Motor neuron (in vitro differentiated cells): ENCODE results near the gene ZNF474. TPM values are rescaled to one million over a fixed set of nuclear protein-coding genes. Genes with fewer than 3 reads are reported as not detected.

Experiments
- ATAC-seq, 8 experiments: fragments of 200-7000 bp; cut with Tn5 transposase; replicated peaks in 6 of 8; 2 replicates each; pipeline ENCODE4 v1.8.0; 2021; ENCODE audit warnings: mild to moderate bottlenecking in 8 of 8, moderate library complexity in 8 of 8
- H3K27ac ChIP-seq, 2 donors: fragments of 250-450 bp; sonication (Bioruptor Pico); 2 replicates each; pipeline ENCODE4 v1.9.0; 2021; ENCODE audit warnings: antibody characterized with exemption in 2 of 2, mild to moderate bottlenecking in 2 of 2, moderate library complexity in 1 of 2
- H3K4me1 ChIP-seq, 2 donors: fragments of 250-450 bp; sonication (Bioruptor Pico); replicated peaks in 1 of 2; 2 replicates each; pipeline ENCODE4 v1.6.1; 2021; ENCODE audit warnings: antibody characterized with exemption in 2 of 2, mild to moderate bottlenecking in 2 of 2, moderate library complexity in 1 of 2
- H3K4me3 ChIP-seq, 5 donors: fragments of 250-450 bp; sonication (Bioruptor Pico); 2 replicates each; pipeline ENCODE4 v1.9.0; 2021; ENCODE audit warnings: antibody characterized with exemption in 5 of 5, mild to moderate bottlenecking in 5 of 5, moderate library complexity in 4 of 5
- WGBS, 10 experiments: fragments of 450-650 bp; shearing (Covaris generic); methylation state at CpG; one replicate each; pipeline ENCODE4 v1.0.0; 2022; 5-methylcytosine and 5-hydroxymethylcytosine counted together
- in situ Hi-C, 9 experiments: fragments of 400-800 bp; cut with MboI; loops; one replicate each; pipeline ENCODE4 v1.15.0; 2021; ENCODE audit warnings: low sequenced_read_pairs in 9 of 9, low pct_unique_long_range_greater_than_20kb in 2 of 9; ENCODE audit not compliant: unreplicated experiment in 9 of 9
- total RNA-seq, 8 experiments: library from RNA; unstranded; fragments of 300-600 nt; gene quantifications; 2 replicates each; pipeline versions ENCODE4 v1.2.3 to v1.2.4, GENCODE V29; 2022

The ZNF474 gene
- total RNA-seq, 8 experiments from 2014 or later: 0.21 to 15.9 (median 0.63) TPM

DNA sequence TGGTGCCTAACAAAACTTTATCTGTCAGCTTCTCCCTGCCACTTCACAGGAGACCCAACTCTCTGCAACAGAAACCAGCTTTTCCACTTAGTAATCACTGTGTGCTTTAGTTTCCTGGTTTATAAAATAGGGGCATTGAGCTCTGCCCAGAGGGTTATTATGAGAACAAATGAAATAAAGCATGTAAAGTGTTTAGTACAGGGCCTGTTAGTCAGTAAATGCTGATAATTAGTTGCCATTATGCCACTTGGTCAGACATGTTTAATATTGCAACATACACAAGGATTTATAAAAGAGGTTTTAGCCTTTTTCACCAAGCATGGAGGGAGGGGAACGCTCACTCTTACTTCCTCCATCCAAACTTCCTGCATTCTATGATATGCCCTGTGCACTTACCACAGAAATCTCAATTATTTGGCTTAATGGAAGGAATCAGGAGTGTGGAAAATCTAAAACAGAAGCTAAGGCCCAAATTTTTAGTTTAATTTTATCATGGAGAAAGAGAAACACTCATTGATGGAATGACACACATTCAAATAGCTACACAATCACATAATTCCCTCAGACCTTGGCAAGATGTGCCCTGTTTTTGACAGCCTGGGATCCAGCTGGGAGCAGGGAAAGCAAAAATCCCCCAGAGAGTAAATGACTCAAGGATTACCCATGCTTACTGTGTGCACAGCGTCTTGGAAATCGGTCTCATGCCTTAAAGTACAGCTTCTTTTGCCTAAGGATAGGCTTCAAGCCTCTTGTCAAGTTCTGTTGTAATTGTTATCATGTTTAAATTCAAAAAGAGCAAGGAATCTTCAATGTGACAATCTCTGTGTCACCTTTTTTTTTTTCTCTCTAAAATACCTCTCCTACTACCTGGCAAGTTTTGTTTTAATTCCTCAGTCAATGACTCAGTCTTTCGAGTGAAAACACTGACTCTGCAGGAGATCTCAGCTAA is 34.0 kb downstream of the ZNF474 start:
- H3K4me3 ChIP-seq: no peak overlapping the region
- H3K4me1 ChIP-seq: peaks cover 12 to 16% of the 10 kb centered on the region in 2 donors
- no peak overlapping the region for H3K27ac ChIP-seq
- 10 to 100% (median 73%) methylated on average over 1 to 4 of the region's 4 CpGs; no CpG with 5 or more reads in 2 of the 10 experiments for WGBS, 10 experiments
- in situ Hi-C loops: no loop called here
- peak; percentile 39 to 66 (median 46) for ATAC-seq

- no peak overlapping the region for H3K4me3 ChIP-seq
- in situ Hi-C loops: no loop called here
- no peak overlapping the region for H3K27ac ChIP-seq
- peak in 2 of 8 experiments; percentile 7 to 11 for ATAC-seq
- H3K4me1 ChIP-seq: peaks cover 12 to 16% of the 10 kb centered on the region in 2 donors
Observed at GRCh38 chr5:122164070-122164435, 34.7 kb downstream of the ZNF474 start.

- in situ Hi-C loops: no loop called here
- H3K27ac ChIP-seq: peak overlapping the region in 1 of 2 donors; percentile 11
- H3K4me3 ChIP-seq: no peak overlapping the region
- peaks cover 12 to 16% of the 10 kb centered on the region in 2 donors for H3K4me1 ChIP-seq
- WGBS, 10 experiments: 35 to 100% (median 72%) methylated on average over 1 to 3 of the region's 3 CpGs; no CpG with 5 or more reads in 2 of the 10 experiments
- ATAC-seq: peak in 2 of 8 experiments; percentile 8 to 39
Observed at GRCh38 chr5:122164831-122165558, 35.6 kb downstream of the ZNF474 start.

GRCh38 chr5:122165559-122166078 is 36.3 kb downstream of the ZNF474 start:
- WGBS, 10 experiments: 34 to 92% (median 78%) methylated on average over 1 to 3 of the region's 3 CpGs; no CpG with 5 or more reads in 1 of the 10 experiments

DNA sequence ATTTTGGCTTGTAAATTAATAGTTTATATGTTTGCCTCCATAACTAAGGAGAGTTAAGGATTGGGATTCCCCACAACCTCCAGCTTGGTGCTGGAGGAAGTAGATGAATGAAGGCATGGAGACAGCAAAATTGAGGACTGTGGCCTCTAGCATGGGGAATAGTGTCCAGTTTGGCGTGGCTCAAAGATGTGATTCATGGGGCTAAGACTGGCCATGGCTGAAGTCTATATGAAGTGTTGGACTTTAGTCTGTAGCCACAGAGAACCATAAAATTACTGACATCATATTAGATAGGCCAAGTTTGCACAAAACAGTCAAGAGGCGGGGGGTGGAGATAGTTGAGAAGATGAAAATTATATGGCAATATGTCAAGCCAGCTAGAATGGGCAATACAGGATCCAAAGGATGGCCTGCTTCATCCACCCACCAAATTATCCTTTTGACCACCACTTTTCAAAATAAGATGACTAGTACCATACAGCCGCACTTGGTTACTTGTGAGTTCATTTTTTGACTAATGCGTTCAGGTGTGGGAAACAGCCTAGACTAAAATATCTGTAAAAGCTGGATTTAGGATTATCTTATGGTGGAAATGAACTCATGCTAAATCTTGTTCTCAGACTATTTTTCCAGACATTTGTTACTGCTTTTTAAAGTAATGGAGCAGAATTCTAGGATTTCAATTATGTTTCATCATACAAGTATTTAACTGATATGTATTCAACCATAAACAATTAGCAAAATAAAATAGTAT is 40.2 kb downstream of the ZNF474 start:
- WGBS, 10 experiments: 92 to 100% (median 100%) methylated on average over 1 to 4 of the region's 4 CpGs
- Histone ChIP-seq H3K27ac (no peak overlapping the region), H3K4me3 (no peak overlapping the region), H3K4me1 (peaks cover 12 to 26% of the 10 kb centered on the region in 2 donors)
- no peak for ATAC-seq
- in situ Hi-C loops: no loop called here

More at GRCh38 chr5:122165559-122166078, 36.3 kb downstream of the ZNF474 start:
- ATAC-seq: peak; percentile 42 to 84 (median 62)
- Histone ChIP-seq H3K4me1 (peaks cover 12 to 22% of the 10 kb centered on the region in 2 donors), H3K27ac (peak overlapping the region in 1 of 2 donors; percentile 11), H3K4me3 (no peak overlapping the region)
- in situ Hi-C loops: no loop called here

DNA sequence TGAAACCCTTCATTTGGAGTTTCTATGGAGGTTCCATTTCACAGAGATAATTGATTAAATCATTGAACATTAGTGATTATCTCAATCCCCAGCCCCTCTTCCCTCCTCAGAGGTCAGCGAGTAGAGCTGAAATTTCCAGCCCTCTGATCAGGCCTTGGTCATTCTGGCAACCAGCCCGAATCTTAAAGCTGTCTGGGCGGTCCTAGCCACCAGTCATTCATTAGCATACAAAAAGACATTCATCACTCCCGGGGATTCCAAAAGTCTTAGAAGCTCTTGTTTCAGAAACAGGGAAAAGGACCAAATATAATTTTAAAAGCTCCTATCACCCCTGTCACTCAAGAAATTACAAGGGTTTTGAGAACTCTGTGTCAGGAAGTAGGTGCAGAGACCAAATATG is 41.3 kb downstream of the ZNF474 start:
- in situ Hi-C loops: no loop called here
- 0 to 80% (median 12%) methylated on average over 1 to 4 of the region's 4 CpGs; no CpG with 5 or more reads in 2 of the 10 experiments for WGBS, 10 experiments
- ATAC-seq: peak in 6 of 8 experiments; percentile 59 to 94 (median 62)
- Histone ChIP-seq H3K4me1 (peaks cover 5 to 18% of the 10 kb centered on the region in 2 donors), H3K4me3 (no peak overlapping the region), H3K27ac (no peak overlapping the region)

GRCh38 chr5:122172207-122172606 is 42.9 kb downstream of the ZNF474 start:
- Histone ChIP-seq H3K4me3 (no peak overlapping the region), H3K4me1 (peaks cover 0 to 9% of the 10 kb centered on the region in 2 donors), H3K27ac (no peak overlapping the region)
- no peak for ATAC-seq
- WGBS, 10 experiments: 0 to 100% (median 80%) methylated on average over 1 of the region's 1 CpG; no CpG with 5 or more reads in 3 of the 10 experiments
- in situ Hi-C loops: no loop called here

DNA sequence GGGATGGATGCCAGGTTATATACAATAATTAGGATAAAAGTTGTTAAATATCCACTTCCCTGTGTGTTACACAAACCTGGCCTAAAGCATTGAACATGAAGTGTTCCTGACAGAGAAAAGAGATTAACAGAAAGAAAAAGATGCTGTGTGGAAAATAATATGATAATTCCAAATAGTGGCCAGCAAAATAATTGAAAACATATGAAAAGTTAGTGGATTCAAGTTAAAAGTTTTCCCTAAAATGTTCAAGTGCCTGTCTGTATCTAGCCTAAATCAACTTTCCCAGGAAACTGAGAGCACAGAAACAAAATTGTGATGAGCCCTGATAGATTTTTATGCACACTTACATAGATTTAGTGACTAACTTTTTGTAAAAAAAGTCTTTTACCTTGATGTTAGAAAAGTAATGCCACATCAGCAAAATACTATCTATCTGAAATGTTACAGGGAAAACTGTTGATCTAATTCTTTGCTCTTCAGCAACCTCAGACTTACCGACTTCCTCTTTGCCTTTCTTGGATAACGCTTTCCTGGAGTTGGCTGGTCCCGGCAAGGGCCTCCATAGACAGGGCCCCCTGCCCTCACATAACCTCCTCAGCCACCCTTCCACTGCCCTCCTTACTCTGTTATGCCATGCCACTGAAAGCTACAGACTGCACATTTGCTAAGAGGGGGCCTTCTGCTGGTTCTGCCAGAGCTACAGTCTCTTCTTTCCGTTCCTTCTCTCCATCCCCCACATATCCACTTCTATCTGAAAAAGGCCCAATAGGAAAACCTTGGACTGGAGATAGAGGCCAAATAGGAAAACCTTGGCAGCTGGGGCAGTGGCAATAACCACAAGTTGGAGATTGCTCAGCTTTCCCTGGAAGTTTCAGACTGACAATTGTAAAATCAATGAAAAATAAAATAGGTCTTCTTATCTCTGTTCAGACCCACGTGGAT is 44.4 kb downstream of the ZNF474 start:
- in situ Hi-C loops: no loop called here
- H3K4me1 ChIP-seq: peaks cover 0 to 9% of the 10 kb centered on the region in 2 donors
- WGBS, 10 experiments: 29 to 100% (median 73%) methylated on average over 1 to 5 of the region's 5 CpGs
- no peak overlapping the region for H3K4me3 ChIP-seq
- H3K27ac ChIP-seq: no peak overlapping the region
- ATAC-seq: no peak

- 57 to 100% (median 75%) methylated on average over 1 of the region's 1 CpG; no CpG with 5 or more reads in 1 of the 10 experiments for WGBS, 10 experiments
- ATAC-seq: no peak
- no peak overlapping the region for H3K27ac ChIP-seq
- peaks cover 0 to 9% of the 10 kb centered on the region in 2 donors for H3K4me1 ChIP-seq
- in situ Hi-C loops: loop anchor here in 7 of 9 experiments (25.0 kb wide), 1 partner anchor 237 kb away; no protein-coding TSS in a partner anchor
- H3K4me3 ChIP-seq: no peak overlapping the region
Observed at GRCh38 chr5:122175091-122175490, 45.7 kb downstream of the ZNF474 start.

DNA sequence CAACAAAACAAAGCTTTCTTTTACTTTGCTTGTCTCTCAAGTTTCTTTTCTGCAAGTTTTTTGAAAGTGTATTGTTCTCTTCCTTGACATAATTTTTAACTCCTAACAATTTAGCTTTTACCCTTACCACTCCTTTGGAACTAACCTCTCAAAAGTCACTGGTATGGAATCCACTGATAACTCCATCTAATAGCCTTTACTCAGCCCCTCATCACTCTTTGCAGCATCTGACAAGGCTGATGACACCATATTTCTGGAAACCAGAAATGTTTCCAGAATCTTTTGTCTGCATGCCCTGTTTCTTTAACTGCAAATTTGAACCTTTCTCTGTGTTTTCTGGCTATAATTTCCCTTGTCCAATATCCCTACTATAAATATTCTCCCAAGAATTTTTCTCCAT is 46.5 kb downstream of the ZNF474 start:
- in situ Hi-C loops: loop anchor here in 7 of 9 experiments (25.0 kb wide), 1 partner anchor 236 kb away; no protein-coding TSS in a partner anchor
- Histone ChIP-seq H3K27ac (no peak overlapping the region), H3K4me1 (peaks cover 0 to 1% of the 10 kb centered on the region in 2 donors), H3K4me3 (no peak overlapping the region)
- no peak for ATAC-seq

- peak in 2 of 8 experiments; percentile 13 to 64 for ATAC-seq
- in situ Hi-C loops: loop anchor here in 7 of 9 experiments (25.0 kb wide), 1 partner anchor 235 kb away; no protein-coding TSS in a partner anchor
- H3K4me1 ChIP-seq: peaks cover 0 to 7% of the 10 kb centered on the region in 2 donors
- no peak overlapping the region for H3K4me3 ChIP-seq
- no peak overlapping the region for H3K27ac ChIP-seq
- 40 to 100% (median 89%) methylated on average over 1 to 2 of the region's 2 CpGs; no CpG with 5 or more reads in 2 of the 10 experiments for WGBS, 10 experiments
Observed at GRCh38 chr5:122177161-122177560, 47.8 kb downstream of the ZNF474 start.
